Choroid plexus epithelial cell (primary cell): Measurements from ENCODE around the gene PDIA4.
"Not testable (repeated sequence)": the region's sequence is repeated elsewhere in the genome, so short reads cannot be mapped to it uniquely, and the experiment has no call there.

ENCODE experiments used
- DNase-seq: peaks from one replicate; pipeline ENCODE4 v3.0.0-alpha.2; 2010; ENCODE audit warnings: low read depth
- H3K4me3 ChIP-seq: 2 replicates; pipeline ENCODE4 v1.5.1; 2011; ENCODE audit warnings: low read depth, mild to moderate bottlenecking, control low read depth, low read length, moderate library complexity
- CTCF ChIP-seq: conservative IDR thresholded peaks from 2 replicates; pipeline ENCODE4 v1.5.1; 2011; ENCODE audit warnings: low read depth, mild to moderate bottlenecking, control low read depth, inconsistent platforms, low read length, moderate library complexity

Gene PDIA4

GRCh38 chr7:149071182-149071635 lies 42.9 kb upstream of the PDIA4 start:
- TF ChIP-seq CTCF: no peak

GRCh38 chr7:149070372-149071125 lies 42.2 kb upstream of the PDIA4 start:
- no peak overlapping the region for H3K4me3 ChIP-seq
- no peak for TF ChIP-seq CTCF
- no peak for DNase-seq

More at GRCh38 chr7:149071182-149071635, 42.9 kb upstream of the PDIA4 start:
- DNase-seq: no peak
- no peak overlapping the region for H3K4me3 ChIP-seq

- DNase-seq: no peak
Measured at GRCh38 chr7:149067869-149068268, 39.6 kb upstream of the PDIA4 start.

DNA sequence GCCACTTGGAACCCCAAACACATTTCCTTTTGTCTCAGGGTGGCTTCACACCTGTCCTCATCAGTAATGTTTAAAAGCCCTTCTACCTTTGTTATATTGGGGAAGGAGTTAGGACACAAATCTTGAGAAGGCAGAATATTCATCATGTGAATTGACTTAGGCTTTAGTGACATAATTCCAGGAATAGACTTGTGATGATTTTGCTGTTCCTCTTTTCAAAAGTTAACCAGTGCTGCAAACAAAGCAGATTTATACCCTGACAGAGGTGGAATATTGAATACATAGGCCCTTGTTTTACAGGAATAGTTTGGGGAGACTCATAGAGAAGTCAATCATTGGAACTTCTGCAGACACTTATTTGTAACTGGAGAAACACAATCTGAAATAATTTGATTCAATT lies 35.2 kb upstream of the PDIA4 start:
- no peak overlapping the region for H3K4me3 ChIP-seq
- no peak for DNase-seq
- no peak for TF ChIP-seq CTCF

More at GRCh38 chr7:149067869-149068268, 39.6 kb upstream of the PDIA4 start:
- TF ChIP-seq CTCF: peak; percentile 30
- no peak overlapping the region for H3K4me3 ChIP-seq

DNA sequence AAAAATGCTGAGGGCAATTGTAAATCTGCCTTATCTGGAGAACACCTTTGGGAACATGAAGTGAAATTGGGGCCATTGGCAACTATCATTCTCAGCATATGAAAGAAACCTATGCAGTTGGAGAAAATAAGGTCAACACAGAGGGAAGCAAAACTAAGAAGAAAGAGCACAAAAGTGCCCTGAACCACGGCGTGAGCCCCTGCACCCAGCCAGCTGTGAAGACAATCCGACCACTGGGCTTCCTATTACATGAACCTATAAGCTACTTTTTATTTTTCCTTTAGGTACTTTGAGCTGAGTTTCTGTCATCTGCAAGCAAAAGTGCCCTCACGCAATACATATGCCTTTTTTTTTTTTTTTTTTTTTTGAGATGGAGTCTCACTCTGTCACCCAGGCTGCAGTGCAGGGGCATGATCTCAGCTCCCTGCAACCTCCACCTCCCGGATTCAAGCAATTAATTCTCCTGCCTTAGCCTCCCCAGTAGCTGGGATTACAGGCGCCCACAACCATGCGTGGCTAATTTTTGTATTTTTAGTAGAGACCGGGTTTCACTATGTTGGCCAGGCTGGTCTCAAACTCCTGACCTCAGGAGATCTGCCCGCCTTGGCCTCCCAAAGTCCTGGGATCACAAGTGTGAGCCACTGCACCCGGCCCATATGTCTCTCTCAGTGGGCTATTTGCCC lies 34.1 kb upstream of the PDIA4 start:
- not testable (repeated sequence) for H3K4me3 ChIP-seq, DNase-seq

DNA sequence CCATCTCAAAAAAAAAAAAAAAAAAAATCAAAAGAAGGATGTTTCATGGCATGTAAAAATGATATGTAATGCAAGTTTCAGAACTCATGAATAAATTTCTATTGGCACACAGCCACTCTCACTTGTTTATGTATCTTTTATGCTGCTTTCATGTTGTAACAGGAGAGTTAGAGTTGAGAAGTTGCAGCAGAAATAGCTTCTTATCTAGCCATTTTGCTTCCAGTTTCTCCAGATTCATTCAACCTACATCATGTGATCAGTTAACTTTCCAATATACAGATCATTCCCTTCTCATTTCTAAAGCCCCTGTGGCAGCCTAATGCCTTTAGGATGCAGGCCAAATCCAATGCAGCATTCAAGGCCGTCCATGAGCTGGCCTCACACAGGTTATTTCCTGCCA lies 31.9 kb upstream of the PDIA4 start:
- no peak for TF ChIP-seq CTCF
- H3K4me3 ChIP-seq: no peak overlapping the region
- DNase-seq: peak; percentile 49

DNA sequence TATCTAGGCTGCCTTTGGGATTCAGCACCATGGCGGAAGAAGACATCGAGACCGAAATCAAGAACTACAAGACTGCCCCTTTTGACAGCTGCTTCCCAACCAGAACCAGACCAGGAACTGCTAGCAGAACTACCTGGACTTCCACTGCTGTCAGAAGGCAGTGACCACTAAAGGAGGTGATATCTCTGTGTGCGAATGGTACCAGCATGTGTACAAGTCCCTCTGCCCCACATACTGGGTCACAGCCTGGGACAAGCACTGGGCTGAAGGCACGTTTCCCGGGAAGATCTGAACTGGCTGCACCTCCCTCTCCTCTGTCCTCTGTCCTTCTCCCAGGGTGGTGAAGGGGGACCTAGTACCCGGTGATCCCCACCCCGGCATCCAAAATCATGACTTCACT lies 25.6 kb upstream of the PDIA4 start:
- DNase-seq: no peak
- H3K4me3 ChIP-seq: no peak overlapping the region
- TF ChIP-seq CTCF: no peak
